NT2/D1 (cell line): ENCODE measurements around the gene BATF.

Experiments used
- SUZ12 ChIP-seq: IDR thresholded peaks from 2 replicates; pipeline ENCODE4 v1.6.1; 2011; ENCODE audit not compliant: insufficient read length, insufficient read depth; ENCODE audit errors: extremely low read depth
- YY1 ChIP-seq: IDR thresholded peaks from 2 replicates; pipeline ENCODE4 v1.6.1; 2011; ENCODE audit not compliant: insufficient read length, insufficient read depth
- ZNF274 ChIP-seq: IDR thresholded peaks from 2 replicates; pipeline ENCODE4 v1.6.1; 2011; ENCODE audit warnings: mild to moderate bottlenecking, low read depth, low read length

DNA sequence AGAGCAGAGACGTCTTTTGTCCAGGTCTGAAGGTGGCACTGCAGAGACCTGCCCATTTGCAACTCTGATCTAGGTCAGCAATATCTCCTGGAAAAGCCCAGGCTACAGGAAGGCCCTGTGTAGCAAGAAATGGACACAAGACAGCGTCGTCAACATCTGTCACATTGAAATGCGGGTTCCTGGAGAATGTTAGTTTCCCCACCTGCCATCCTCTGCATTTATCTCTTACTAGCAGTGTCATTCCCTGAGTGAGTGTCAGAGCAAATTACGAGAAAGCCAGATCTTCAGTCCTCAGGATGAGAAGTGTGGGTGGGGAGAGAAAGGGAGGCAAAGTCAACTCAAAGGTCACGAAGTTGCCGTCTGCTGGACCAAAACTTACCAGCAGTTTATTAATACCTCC, 28.8 kb downstream of the BATF start:
- TF ChIP-seq YY1 = no peak
- no peak for TF ChIP-seq SUZ12
- TF ChIP-seq ZNF274 = no peak
